NB4 (cell line): ENCODE measurements around the gene LGALS7.
"Not testable (repeated sequence)": the region's sequence is repeated elsewhere in the genome, so short reads cannot be mapped to it uniquely, and the experiment has no call there.

Source experiments
- DNase-seq: peaks from one replicate; pipeline ENCODE4 v3.0.0; 2010; ENCODE audit warnings: low read depth
- H3K4me3 ChIP-seq: one replicate; pipeline ENCODE4 v1.5.1; 2011; ENCODE audit warnings: mild to moderate bottlenecking, low read depth, low read length, moderate library complexity
- MYC ChIP-seq: IDR thresholded peaks from 2 replicates; pipeline ENCODE4 v1.6.1; 2011; ENCODE audit warnings: low read depth, low read length
- POLR2A ChIP-seq: IDR thresholded peaks from 2 replicates; pipeline ENCODE4 v1.6.1; 2011; ENCODE audit warnings: mild to moderate bottlenecking; ENCODE audit not compliant: insufficient read length; ENCODE audit errors: extremely low read depth
- TF ChIP-seq, protein P1 (sequence below): IDR thresholded peaks from 2 replicates; pipeline ENCODE4 v1.6.1; 2011; ENCODE audit warnings: low read depth, low read length
- TF ChIP-seq, protein P2 (sequence below): IDR thresholded peaks from one replicate; pipeline ENCODE4 v1.5.1; 2012; ENCODE audit warnings: low read depth, low read length

The LGALS7 gene

DNA sequence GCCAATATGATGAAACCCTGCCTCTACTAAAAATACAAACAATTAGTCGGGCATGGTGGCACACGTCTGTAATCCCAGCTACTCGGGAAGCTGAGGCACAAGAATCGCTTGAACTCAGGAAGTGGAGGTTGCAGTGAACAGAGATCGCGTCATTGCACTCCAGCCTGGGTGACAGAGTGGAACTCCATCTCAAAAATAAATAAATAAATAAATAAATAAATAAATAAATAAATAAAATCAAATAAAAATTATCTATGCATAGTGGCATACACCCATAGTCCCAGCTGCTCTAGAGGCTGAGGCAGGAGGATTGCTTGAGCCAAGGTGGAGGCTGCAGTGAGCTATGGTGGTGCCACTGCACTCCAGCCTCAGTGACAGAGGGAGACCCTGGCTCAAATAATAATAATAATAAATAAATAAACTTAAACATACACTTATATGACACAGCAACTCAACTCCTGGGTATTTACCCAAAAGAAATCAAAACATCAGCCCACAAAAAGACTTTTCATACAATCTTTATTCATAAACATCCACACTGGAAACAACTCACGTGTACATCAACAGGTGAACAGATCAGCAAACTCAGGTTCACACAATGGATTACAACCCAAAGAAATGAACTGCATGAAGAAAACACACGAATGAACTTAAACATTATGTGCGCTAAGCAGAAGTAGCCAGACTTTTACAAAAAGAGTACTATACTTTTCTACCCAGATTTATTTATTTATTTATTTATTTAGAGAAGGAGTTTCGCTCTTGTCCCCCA is 6.9 kb downstream of the LGALS7 start:
- TF ChIP-seq MYC (no peak), POLR2A (no peak)
- TF ChIP-seq, protein P1, sequence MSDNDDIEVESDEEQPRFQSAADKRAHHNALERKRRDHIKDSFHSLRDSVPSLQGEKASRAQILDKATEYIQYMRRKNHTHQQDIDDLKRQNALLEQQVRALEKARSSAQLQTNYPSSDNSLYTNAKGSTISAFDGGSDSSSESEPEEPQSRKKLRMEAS: no peak
- TF ChIP-seq, protein P2, sequence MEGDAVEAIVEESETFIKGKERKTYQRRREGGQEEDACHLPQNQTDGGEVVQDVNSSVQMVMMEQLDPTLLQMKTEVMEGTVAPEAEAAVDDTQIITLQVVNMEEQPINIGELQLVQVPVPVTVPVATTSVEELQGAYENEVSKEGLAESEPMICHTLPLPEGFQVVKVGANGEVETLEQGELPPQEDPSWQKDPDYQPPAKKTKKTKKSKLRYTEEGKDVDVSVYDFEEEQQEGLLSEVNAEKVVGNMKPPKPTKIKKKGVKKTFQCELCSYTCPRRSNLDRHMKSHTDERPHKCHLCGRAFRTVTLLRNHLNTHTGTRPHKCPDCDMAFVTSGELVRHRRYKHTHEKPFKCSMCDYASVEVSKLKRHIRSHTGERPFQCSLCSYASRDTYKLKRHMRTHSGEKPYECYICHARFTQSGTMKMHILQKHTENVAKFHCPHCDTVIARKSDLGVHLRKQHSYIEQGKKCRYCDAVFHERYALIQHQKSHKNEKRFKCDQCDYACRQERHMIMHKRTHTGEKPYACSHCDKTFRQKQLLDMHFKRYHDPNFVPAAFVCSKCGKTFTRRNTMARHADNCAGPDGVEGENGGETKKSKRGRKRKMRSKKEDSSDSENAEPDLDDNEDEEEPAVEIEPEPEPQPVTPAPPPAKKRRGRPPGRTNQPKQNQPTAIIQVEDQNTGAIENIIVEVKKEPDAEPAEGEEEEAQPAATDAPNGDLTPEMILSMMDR: no peak

DNA sequence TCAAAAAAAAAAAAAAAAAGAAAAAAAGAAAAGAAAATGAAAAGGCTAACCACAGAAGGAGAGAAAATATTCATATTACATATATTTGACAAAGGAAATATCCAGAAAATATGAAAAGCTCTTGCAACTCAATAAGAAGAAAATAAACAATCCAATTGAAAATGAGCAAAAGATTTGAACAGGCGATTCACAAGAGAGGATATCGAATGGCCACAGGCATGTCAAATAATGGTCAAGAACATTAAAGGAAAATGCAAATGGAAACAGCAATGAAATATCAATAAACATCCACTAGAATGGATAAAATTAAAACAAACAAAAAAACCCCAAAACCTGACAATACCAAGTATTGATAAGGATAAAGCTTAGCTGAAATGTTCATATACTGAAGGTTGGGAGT is 8.1 kb downstream of the LGALS7 start:
- H3K4me3 ChIP-seq: no peak overlapping the region
- no peak for DNase-seq
- TF ChIP-seq, protein P2: no peak
- TF ChIP-seq, protein P1: no peak
- TF ChIP-seq POLR2A: no peak
- TF ChIP-seq MYC: no peak

More for the DNA sequence above, 6.9 kb downstream of the LGALS7 start:
- H3K4me3 ChIP-seq: no peak overlapping the region
- DNase-seq: no peak

DNA sequence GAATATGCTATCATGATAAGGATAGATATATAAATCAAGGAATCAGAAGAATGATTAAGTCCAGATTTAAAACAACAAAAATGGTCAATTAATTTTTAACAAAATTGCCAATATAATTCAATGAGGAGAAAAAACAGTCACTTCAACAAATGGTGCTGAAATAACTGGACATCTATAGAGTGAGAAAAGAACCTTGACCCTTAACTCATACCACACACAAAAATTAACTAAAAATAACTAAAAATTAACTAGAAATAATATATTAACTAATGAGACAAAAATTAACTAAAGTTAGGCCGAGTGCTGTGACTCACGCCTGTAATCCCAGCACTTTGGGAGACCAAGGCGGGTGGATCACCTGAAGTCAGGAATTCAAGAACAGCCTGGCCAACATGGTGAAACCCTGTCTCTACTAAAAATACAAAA is 9.5 kb downstream of the LGALS7 start:
- TF ChIP-seq, protein P2: no peak
- no peak for TF ChIP-seq MYC
- no peak for TF ChIP-seq POLR2A
- TF ChIP-seq, protein P1: no peak
- H3K4me3 ChIP-seq: no peak overlapping the region
- no peak for DNase-seq

DNA sequence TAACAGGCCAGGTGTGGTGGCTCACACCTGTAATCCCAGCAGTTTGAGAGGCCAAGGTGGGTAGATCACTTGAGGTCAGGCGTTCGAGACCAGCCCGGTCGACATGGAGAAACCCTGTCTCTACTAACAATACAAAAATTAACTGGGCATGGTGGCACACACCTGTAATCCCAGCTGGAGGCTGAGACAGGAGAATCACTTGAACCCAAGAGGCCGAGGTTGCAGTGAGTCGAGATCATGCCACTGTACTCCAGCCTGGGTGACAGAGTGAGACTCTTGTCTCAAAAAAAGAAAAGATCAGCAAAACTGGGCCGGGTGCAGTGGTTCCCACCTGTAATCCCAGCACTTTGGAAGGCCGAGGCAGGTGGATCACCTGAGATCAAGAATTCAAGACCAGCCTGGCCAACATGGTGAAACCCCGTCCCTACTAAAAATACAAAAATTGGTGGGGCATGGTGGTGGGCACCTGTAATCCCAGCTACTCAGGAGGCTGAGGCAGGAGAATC is 11.4 kb downstream of the LGALS7 start:
- not testable (repeated sequence) for DNase-seq, H3K4me3 ChIP-seq

DNA sequence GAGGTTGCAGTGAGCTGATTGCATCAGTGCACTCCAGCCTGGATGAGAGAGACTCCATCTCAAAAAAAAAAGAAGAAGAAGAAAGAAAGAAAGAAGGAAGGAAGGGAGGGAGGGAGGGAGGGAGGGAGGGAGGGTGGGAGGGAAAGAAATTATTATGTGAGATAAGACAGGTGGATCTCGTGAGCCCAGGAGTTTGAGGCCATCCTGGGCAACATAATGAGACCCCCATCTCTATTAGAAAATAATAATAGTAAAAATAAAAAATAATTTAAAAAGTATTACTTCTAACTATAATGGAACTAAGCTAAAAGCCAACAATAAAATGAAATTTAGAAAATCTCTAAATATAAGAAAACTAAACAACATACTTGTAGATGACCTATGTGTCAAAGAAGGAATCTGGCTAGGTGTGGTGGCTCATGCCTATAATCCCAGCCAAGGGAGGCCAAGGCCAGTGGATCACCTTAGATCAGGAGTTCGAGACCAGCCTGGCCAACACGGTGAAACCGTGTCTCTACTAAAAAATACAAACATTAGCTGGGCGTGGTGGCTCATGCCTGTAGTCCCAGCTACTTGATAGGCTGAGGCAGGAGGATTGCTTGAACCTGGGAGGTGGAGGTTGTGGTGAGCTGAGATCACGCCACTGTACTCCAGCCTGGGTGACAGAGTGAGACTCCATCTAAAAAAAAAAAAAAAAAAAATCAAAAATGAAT is 12.4 kb downstream of the LGALS7 start:
- H3K4me3 ChIP-seq, DNase-seq: not testable (repeated sequence)

DNA sequence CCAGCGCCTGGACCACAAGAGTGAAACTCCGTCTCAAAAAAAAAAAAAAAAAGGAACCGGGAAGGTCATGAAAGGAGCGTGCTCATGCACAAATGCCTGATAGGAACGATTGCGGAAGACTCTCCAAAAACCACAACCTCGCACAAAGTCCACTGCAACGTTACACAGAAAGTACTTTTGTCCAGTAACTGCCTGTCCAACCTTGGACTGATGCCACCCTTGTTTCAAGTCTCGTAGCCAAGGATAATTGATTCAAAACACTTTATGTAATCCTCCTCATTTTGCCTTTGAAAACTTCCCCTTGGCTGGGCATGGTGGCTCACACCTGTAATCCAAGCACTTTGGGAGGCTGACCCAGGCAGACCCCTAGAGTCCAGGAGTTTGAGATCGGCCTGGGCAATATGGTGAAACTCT is 13.7 kb downstream of the LGALS7 start:
- TF ChIP-seq POLR2A (no peak), MYC (no peak)
- TF ChIP-seq, protein P1: no peak
- TF ChIP-seq, protein P2: no peak
- no peak for DNase-seq

DNA sequence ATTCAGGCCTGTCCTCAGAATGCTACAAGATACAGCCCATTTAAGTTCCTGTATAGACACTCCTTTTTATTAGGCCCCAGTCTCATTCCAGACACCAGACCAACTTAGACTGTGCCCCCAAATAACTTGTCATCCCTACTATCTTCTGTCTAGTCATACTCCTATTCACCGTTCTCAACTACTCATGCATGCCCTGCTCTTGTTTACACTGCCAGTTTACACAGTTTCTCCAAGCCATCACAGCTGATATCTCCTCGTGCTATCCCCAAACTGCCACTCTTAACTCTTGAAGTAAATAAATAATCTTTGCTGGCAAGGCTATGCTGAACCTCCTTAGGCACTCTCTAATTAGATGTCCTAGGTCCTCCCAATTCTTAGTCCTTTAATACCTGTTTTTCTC is 19.1 kb downstream of the LGALS7 start:
- not testable (repeated sequence) for H3K4me3 ChIP-seq, DNase-seq

More for the DNA sequence above, 13.7 kb downstream of the LGALS7 start:
- no peak overlapping the region for H3K4me3 ChIP-seq

DNA sequence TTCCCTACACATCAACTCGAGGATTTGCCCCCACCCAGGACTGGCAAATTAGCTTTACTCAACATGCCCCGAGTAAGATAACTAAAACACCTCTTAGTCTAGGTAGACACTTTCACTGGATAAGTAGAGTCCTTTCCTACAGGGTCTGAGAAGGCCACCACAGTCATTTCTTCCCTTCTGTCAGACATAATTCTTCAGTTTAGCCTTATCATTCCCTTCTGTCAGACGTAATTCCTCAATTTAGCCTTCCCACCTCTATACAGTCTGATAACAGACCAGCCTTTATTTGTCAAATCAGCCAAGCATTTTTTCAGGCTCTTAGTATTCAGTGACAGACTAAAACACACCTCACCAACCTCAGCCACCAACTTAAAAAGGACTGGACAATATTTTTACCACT is 19.5 kb downstream of the LGALS7 start:
- H3K4me3 ChIP-seq, DNase-seq: not testable (repeated sequence)
